Measurements from ENCODE around the gene AURKAIP1. TPM values are rescaled to one million over a fixed set of nuclear protein-coding genes. Genes with fewer than 3 reads are reported as not detected.
A peak's percentile ranks its signal among the peaks of the same experiment; 100 is the strongest.

The AURKAIP1 gene
- total and polyA plus RNA-seq, 9 of the 15 experiments (the other 6 are each of a cell fraction or from before 2014, with no cell fraction given), result 7.8 to 478 (median 92.0) TPM

DNA sequence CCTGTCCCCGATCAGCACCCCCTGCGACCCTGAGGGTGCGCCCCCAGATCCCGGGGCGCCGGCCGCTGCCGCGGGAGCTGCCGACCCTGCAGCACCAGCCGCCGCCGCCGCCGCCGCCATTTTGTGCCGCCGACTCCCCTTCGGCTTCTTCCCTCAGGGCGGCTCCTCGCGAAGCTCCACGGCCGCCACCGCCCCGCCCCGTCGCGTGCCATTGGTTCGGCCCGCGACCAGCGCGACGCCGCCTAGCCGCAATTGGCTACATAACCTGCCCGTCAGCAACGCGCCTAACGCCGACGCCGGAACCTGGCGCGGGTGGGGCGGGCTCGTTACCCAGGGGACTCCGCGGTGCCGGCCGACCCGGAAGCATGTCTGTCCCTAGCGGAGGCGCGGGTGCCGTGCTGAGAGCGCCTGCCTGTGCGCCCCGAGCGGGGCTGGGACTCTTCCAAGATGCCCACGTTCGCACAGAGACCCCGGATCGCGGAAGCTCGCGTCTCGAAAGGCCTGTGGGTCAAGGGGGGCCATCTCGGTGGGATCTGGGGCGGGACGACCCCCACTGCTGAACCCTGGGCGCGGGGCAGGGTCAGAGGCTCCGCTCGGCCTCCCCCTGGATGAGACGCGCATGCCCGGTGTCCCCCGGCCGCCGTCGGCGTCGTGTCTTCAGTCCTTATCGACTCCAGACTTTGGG is 24.3 kb upstream of the AURKAIP1 start, which contains the start of gene CCNL2 (continued):
- TF ChIP-seq, protein P1, sequence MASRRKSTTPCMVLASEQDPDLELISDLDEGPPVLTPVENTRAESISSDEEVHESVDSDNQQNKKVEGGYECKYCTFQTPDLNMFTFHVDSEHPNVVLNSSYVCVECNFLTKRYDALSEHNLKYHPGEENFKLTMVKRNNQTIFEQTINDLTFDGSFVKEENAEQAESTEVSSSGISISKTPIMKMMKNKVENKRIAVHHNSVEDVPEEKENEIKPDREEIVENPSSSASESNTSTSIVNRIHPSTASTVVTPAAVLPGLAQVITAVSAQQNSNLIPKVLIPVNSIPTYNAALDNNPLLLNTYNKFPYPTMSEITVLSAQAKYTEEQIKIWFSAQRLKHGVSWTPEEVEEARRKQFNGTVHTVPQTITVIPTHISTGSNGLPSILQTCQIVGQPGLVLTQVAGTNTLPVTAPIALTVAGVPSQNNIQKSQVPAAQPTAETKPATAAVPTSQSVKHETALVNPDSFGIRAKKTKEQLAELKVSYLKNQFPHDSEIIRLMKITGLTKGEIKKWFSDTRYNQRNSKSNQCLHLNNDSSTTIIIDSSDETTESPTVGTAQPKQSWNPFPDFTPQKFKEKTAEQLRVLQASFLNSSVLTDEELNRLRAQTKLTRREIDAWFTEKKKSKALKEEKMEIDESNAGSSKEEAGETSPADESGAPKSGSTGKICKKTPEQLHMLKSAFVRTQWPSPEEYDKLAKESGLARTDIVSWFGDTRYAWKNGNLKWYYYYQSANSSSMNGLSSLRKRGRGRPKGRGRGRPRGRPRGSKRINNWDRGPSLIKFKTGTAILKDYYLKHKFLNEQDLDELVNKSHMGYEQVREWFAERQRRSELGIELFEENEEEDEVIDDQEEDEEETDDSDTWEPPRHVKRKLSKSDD (conservative IDR thresholded peaks at IDR 0.05; ENCODE audit: low read length), result no peak
- 0 out of 2 replicates have a peak, but pooled peaks have one; percentile 14 for TF ChIP-seq NFE2 (IDR thresholded peaks at IDR 0.05; ENCODE audit: low read depth)
- TF ChIP-seq XRCC4 (IDR thresholded peaks at IDR 0.05; ENCODE audit: extremely low read depth, insufficient read depth, insufficient read length), result no peak

DNA sequence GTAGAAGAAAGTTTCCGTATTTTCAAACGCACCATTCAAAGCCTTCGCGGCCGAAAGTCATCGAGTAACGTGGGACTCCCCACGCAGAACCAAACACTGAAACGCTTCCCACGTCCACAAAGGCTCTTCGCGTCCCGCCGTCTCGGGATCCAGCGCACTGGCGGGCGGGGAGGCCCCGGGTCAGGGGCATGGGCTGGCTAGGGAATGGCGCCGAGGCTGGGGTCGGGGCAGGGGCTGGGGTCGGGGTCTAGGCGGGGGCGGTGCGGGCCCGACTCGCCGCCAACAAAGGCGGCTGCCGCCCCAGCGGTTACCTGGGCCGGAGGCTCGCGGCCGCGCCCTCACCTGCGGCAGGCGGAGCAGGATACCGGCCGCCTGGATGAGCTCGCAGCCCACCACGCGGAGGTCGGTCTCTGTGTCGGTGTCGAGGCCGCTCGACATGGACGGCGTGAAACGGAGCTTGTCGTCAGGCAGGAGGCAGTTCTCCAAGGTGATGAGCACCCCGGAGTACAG is 23.7 kb upstream of the AURKAIP1 start:
- Histone ChIP-seq H3K79me2 (ENCODE audit: control insufficient read depth, insufficient read depth, low read length) (peaks cover 76% of the 10 kb centered on the region), H4K20me1 (replicated peaks; ENCODE audit: control insufficient read depth, insufficient read depth, low read length) (peaks cover 14% of the 10 kb centered on the region), H3K27ac (ENCODE audit: extremely low read depth, low read depth, low read length) (peak overlapping the region; percentile 98), H3K36me3 (ENCODE audit: control insufficient read depth, insufficient read depth, low read length) (peaks cover 76% of the 10 kb centered on the region), H3K9me3 (replicated peaks; ENCODE audit: control insufficient read depth, insufficient read depth, low read depth, low read length) (no peaks in the 10 kb centered on the region), H3K9ac (ENCODE audit: insufficient read depth in 1 of 2, low read depth in 2 of 2, low read length in 2 of 2) (peak overlapping the region; percentile 96 to 100), H2AFZ (ENCODE audit: low read depth, low read length) (peak overlapping the region; percentile 89), H3K27me3 (ENCODE audit: control insufficient read depth in 2 of 2, insufficient read depth in 2 of 2, low read length in 2 of 2) (no peaks in the 10 kb centered on the region), H3K4me3 (peak overlapping the region; percentile 100), H3K4me1 (replicated peaks in 1 of 2; ENCODE audit: control insufficient read depth in 2 of 2, insufficient read depth in 2 of 2, low read length in 2 of 2) (peaks cover 19 to 43% of the 10 kb centered on the region in 2 experiments), H3K9me1 (ENCODE audit: control insufficient read depth, insufficient read depth, low read length) (peaks cover 8% of the 10 kb centered on the region), H3K4me2 (ENCODE audit: insufficient read depth, low read length) (peak overlapping the region; percentile 98)
- ATAC-seq (peak; percentile 0; the same call in 2 of the 3 replicates), FAIRE-seq (no peak), DNase-seq (ENCODE audit: extremely low read depth in 1 of 4, low spot score in 3 of 4) (peak in 2 of 4 experiments; percentile 73)
- in situ Hi-C loops (cut with MboI) (no loop called here), intact Hi-C loops (cut with micrococcal nuclease) (loop anchor here (1.0 to 10.0 kb wide), 2 partner anchors 23 to 116 kb away; partner anchors contain the start of genes ATAD3A and AURKAIP1)
- POLR2A ChIA-PET, result interaction anchor here (0.7 to 5.2 kb wide), 17 partner anchors 9 to 440 kb away, joined by 3 to 58 read pairs (median 4); partner anchors contain the start of genes ANKRD65, AURKAIP1 and MRPL20
- CTCF ChIA-PET (ENCODE audit: low intra/inter-chr PET ratio), result interaction anchor here (1.4 kb wide), 1 partner anchor 42 kb away, joined by 3 read pairs; no protein-coding TSS in a partner anchor
- under 1% methylated on average over 42 of the region's 54 CpGs for WGBS (ENCODE audit: insufficient coverage, low coverage, missing lambda C conversion rate)
- no TSS peak for BruUV-seq (replicated peaks)
- TF ChIP-seq SMARCA4 (IDR thresholded peaks at IDR 0.05), result no peak
- TF ChIP-seq ZNF217 (CRISPR knock-in tag; IDR thresholded peaks at IDR 0.05), result no peak
- no peak for TF ChIP-seq SNIP1 (IDR thresholded peaks at IDR 0.05; ENCODE audit: low read depth)
- TF ChIP-seq, protein P2, sequence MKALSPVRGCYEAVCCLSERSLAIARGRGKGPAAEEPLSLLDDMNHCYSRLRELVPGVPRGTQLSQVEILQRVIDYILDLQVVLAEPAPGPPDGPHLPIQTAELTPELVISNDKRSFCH (CRISPR knock-in tag; IDR thresholded peaks at IDR 0.05), result no peak
- TF ChIP-seq, protein P2 (tag; IDR thresholded peaks at IDR 0.05), result no peak
- TF ChIP-seq PCBP1 (IDR thresholded peaks at IDR 0.05; ENCODE audit: low read depth, low read length, poor library complexity, severe bottlenecking), result no peak
- no peak for TF ChIP-seq SMARCA5 (IDR thresholded peaks at IDR 0.05)
- TF ChIP-seq ELF1 (tag; IDR thresholded peaks at IDR 0.05), result no peak
- TF ChIP-seq, protein P3, sequence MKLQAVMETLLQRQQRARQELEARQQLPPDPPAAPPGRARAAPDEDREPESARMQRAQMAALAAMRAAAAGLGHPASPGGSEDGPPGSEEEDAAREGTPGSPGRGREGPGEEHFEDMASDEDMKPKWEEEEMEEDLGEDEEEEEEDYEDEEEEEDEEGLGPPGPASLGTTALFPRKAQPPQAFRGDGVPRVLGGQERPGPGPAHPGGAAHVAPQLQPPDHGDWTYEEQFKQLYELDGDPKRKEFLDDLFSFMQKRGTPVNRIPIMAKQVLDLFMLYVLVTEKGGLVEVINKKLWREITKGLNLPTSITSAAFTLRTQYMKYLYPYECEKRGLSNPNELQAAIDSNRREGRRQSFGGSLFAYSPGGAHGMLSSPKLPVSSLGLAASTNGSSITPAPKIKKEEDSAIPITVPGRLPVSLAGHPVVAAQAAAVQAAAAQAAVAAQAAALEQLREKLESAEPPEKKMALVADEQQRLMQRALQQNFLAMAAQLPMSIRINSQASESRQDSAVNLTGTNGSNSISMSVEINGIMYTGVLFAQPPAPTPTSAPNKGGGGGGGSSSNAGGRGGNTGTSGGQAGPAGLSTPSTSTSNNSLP (IDR thresholded peaks at IDR 0.05; ENCODE audit: borderline replicate concordance, low read depth, low read length), result no peak
- no peak for TF ChIP-seq NCOA1 (IDR thresholded peaks at IDR 0.05; ENCODE audit: low read depth)
- TF ChIP-seq STAT5B (CRISPR knock-in tag; IDR thresholded peaks at IDR 0.05), result no peak
- TF ChIP-seq GABPB1 (CRISPR knock-in tag; IDR thresholded peaks at IDR 0.05), result no peak

Measured in K562 (cell line).